Stimulated activated CD8-positive, alpha-beta memory T cell treated with anti-CD3 and anti-CD28 coated beads, Interleukin-12 subunit alpha, Interleukin-12 subunit beta, amount 100 ng/mL, for 4 hours (primary cell): ENCODE results near the gene CLEC3B.
A peak's percentile ranks its signal among the peaks of the same experiment; 100 is the strongest.
"Not testable (repeated sequence)": the region's sequence is repeated elsewhere in the genome, so short reads cannot be mapped to it uniquely, and the experiment has no call there.

ENCODE experiments used
- DNase-seq: peaks from one replicate; pipeline ENCODE4 v3.0.0-alpha.2; 2020; ENCODE audit warnings: low read depth

CLEC3B gene

DNA sequence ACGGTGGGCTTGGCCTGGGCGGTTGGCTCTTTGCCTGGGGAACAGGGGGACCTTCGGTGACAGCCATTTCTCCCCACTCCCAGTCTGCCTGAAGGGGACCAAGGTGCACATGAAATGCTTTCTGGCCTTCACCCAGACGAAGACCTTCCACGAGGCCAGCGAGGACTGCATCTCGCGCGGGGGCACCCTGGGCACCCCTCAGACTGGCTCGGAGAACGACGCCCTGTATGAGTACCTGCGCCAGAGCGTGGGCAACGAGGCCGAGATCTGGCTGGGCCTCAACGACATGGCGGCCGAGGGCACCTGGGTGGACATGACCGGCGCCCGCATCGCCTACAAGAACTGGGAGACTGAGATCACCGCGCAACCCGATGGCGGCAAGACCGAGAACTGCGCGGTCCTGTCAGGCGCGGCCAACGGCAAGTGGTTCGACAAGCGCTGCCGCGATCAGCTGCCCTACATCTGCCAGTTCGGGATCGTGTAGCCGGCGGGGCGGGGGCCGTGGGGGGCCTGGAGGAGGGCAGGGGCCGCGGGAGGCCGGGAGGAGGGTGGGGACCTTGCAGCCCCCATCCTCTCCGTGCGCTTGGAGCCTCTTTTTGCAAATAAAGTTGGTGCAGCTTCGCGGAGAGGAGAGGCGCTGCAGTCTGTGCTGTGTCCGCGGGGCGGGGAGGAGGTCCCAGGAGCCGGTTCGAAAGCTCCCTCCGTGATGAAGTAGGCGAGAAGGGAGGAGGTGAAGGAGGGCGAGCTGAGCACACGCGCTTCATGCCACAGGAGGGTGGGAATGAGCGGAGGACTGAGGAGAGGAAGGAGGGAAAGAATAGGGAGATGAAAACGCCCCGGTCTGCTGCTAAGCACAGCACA lies 9.6 kb downstream of the CLEC3B start:
- DNase-seq, result no peak

DNA sequence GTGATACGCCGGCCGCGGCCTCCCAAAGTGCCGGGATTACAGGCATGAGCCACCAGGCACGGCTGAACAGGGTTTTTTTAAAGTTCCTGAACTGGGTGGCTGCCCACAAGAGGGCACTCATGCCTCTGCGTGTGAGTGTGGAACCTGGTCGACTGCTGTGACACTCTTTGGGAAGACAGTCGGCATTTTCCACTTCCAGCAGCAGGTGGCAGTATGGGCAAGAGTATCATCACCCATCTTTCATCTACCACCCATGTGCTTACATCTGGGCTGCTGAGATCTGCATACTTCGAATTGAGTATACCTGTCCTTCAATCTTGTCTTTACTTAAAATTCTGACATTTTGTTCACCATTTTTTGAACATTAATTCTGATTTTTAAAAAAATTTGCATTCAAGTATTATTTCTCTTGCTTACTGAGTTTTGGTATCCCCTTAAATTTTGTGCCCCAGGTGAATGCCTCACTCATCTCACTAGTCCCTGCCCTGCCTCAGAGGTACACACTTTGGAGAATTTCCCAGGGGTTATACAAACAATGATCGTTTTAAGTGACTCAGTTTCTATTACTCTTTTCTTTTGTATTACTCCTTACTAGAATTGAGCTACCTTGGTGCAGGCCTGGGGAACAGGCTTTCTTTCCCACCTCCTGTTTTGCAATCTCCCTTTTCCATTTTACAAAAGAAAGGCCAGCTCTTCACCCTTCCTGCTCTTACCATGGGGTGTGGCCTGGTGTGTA lies 11.8 kb downstream of the CLEC3B start:
- peak; percentile 74 for DNase-seq

GRCh38 chr3:45041666-45042065 lies 15.6 kb downstream of the CLEC3B start:
- no peak for DNase-seq

GRCh38 chr3:45042162-45042561 lies 16.1 kb downstream of the CLEC3B start:
- DNase-seq, result no peak

DNA sequence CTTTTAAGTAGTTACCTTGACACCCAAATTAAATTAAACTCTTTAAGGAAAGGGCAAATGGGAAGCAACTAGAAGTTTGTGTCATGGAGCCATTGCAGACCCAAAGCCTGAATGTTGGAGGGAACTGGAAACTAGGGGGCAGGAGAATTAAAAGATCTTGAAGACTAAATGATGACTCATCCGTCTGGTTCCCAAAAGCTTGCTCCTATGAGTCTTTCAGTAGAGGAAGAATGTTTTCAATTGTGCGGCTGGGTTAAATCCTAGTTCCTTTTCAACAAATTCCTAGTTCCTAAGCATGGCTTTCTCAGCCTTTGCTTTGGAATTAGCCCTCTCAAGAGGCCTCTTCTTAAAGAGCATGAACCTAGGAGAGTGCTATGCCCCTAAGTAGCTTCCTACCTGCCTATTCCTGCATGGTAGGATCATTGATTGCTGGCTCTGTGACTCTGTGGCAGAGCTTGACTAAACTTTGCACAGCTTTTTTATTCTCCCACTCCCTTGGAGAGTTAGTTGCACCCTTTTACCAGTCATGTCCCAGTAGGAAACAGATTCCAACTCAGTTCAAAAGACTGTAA lies 17.7 kb downstream of the CLEC3B start:
- DNase-seq, result no peak

DNA sequence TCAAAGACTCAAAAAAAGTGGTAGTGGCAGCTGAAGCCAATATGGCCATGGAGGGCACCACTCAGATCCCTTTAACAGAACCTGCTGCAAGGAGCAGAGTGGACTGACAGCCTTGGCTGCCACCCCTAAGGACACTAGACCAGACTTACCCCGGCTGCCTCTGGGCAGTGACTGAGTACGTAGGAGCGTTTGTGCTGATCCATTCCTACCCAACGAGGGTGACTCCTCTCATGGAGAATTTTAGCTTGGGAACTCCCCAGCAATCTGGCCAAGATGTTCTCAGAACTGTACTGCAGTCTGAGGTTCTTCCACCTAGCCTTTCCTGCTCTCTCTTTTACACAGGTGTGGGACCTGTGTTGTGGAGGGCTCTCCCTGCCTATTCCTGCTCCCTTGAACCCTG lies 22.1 kb downstream of the CLEC3B start:
- no peak for DNase-seq

DNA sequence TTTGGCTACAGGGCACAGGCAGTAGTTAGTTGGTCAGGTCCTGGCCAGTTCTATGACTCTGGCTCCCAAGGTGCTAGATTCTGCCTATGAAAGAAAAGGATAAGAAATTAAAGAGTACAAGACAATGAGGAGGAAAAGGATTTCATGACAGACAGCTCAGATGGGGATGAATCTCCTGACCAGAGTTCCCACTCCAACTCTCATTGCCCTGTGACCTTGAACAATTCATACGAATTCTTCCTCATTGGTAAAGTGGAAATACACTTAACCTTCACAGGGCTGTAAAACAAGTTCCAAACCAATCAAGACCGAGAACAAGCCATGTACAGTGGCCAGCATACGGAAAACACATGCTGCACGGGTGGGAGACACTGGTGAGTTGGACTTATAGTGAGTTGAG lies 23.7 kb downstream of the CLEC3B start:
- DNase-seq, result no peak

DNA sequence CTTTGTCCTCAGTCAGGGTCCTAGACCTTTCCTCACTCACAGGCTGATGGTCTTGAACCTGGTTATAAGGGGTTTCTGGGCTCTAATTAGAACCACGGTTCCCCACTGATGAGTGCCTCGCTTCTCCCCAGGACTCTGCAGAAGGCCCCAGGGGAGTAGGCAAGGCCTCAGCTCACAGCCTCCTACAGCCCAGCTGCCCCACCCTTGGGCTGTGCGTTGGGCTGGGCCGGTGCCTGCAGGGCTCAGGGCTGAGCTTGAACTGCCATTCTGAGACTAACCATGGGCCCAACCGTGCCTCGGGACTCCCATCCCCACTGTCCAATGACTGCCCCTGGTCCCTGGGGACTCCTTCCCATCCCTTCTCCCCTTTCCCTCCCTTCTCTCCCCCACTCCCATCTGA lies 25.6 kb downstream of the CLEC3B start:
- no peak for DNase-seq

DNA sequence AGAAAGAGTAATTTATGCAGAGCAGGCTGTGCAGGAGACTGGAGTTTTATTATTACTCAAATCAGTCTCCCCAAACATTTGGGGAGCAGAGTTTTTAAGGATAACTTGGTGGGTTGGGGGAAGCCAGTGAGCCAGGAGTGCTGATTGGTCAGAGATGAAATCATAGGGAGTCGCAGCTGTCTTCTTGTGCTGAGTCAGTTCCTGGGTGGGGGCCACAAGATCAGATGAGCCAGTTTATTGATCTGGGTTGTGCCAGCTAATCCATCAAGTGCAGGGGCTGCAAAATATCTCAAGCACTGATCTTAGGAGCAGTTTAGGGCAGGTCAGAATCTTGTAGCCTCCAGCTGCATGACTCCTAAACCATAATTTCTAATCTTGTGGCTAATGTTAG lies 27.7 kb downstream of the CLEC3B start:
- not testable (repeated sequence) for DNase-seq

DNA sequence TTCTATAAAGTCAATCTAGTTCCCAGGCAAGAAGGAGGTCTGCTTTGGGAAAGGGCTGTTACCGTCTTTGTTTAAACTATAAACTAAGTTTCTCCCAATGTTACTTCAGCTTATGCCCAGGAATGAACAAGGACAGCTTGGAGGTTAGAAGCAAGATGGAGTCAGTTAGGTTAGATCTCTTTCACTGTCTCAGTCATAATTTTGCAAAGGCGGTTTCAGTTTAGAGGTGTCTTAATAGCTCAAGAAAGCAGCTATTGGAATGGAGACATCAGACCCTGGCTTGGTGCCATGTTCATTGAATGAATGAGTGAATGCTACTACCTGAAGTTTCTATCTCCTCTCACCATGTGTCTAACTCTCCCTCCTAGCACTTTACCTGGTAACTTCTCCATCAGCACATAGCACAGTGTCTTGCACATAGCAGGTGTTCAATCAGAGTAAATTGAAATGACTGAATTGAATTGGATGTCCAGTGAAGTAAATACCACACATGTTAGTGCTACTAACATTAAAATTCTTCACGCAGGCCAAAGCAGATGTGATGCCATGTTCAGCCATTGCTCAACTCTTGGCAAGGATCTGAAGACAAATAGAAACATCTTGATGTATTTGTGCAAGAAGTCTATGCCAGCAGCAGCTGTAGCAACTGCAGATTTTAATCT lies 28.2 kb downstream of the CLEC3B start:
- DNase-seq, result no peak

GRCh38 chr3:45055032-45055410 lies 28.9 kb downstream of the CLEC3B start:
- no peak for DNase-seq

DNA sequence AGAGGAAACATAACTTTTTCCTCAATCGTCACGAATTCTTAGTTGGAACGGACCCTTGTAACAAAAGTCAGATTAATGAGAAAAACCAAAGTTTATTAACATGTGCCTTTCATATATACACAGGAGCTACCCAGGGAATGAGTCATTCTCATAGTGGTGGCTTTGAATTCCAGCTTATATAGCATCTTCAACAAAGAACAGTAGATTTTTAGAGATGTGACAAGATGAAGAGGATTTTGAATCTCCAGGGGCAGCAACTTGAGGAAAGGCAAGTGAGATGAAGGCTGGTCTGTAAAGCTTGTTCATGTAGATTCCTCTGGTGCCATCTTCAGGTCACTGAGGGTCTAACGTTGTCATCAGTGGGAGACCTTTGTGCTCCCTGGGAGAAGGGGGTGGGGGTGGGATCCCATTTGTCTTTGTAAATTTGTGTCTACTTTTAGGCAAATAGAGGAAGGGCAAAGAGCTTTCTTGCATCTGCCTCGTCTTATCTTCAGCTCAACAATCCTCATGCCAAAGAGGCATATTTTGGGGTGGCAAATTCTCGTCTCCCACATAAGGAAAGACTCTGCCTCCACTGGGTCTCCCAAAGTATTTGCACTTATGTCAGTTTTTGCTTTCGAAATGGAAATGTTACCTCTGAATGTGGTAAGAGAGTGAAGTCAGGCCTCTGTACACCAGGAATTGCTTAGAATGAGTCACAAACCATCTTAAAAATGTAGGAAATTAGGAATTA lies 29.5 kb downstream of the CLEC3B start:
- DNase-seq, result no peak

GRCh38 chr3:45056608-45057301 lies 30.7 kb downstream of the CLEC3B start:
- no peak for DNase-seq

DNA sequence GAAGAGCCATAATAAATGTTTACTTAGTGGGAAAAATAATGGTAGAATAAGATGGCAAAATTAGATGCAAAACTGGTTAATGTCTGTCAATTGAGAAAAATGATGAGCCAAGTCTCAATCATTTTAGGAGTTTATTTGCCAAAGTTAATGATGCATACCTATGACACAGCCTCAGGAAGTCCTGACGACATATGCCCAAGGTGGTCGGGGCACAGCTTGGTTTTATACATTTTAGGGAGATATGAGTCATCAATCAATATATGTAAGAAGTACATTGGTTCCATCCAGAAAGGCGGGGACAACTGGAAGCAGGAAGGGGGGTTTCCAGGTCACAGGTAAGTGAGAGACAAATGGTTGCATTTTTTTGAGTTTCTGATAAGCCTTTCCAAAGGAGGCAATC lies 31.5 kb downstream of the CLEC3B start:
- no peak for DNase-seq

GRCh38 chr3:45059132-45059531 lies 33.0 kb downstream of the CLEC3B start:
- no peak for DNase-seq

DNA sequence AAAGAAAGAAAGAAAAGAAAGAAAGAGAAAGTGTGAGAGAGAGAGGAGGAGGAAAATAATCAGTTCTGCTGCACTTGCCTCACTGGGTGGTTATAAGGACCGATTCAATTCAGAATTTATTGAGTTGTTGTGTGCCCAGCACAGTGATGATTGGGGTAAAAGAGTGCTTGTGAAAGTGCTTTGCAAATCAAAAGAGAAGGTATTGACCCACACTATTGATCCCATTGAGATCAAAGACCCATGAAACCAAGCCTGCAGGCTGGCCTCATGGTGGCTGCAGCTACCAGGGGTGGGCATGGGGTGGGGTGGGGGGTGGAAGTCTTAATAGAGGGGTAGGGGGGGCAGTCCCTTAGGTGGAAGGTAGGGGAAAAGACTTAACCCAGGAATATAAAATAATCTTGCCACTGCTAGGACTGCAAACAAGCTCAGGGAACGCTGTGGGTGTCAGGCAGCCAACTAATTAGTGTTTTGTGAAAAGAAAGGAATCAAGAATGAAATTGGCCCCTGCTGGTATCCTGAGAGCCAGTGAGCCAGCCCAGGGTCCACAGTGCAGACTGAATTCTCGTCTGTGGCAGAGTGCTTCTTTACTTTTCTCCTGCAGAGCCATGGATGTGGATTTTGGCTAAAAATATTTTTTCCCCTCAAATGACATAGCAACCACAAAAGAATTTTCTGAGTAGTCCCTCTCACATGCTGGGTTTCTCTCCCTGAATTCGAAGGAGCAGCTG lies 34.2 kb downstream of the CLEC3B start:
- no peak for DNase-seq

DNA sequence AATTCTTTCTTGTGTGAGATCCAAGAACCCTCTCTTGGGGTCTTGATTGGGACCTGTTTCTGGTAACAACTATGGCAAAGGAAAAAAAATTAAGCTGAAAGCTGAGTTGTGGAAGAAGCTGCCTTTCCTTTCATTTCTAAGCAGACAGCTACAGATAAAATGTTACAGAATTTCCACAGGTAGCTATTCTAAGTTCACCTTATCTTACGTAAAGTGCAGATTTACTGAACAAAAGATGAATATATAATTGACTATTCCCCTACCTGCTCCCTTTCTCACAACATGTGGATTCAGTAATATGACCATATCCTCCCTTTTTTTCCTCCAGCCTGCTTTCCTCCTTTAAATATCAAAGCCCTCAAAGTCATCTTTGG lies 36.6 kb downstream of the CLEC3B start:
- no peak for DNase-seq

DNA sequence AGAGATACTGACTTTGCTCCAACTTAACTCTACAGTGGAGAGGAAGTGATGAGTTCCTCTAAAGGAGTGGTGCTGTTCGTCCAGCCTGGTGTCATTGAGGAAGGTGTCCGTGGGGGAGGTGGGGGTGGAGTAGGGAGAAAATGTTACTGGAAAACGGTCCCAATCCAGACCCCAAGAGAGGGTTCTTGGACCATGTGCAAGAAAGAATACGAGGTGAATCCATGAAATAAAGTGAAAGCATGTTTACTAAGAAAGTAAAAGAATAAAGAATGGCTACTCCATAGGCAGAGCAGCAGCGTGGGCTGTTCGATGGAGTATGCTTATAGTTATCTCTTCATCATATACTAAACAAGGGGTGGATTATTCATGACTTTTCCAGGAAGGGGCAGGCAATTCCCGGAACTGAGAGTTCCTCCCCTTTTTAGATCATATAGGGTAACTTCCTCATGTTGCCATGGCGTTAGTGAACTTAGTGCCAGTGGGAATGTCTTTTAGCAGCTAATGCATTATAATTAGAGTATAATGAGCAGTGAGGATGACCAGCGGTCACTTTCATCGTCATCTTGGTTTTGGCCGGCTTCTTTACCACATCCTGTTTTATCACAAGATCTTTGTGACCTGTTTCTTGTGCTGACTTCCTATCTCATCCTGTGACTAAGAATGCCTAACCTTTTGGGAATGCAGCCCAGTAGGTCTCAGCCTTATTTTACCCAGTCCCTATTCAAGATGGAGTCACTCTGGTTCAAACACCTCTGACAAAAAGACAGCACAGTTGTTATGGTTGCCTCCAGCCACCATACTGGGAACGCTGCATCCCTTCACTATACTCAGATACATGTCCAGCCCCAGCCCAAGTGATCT lies 38.6 kb downstream of the CLEC3B start:
- DNase-seq, result no peak

- no peak for DNase-seq
These were observed 39.2 kb downstream of the CLEC3B start for GRCh38 chr3:45065373-45065720.
